ENCODE measurements around the gene DUSP11. TPM values are rescaled to one million over a fixed set of nuclear protein-coding genes. Genes with fewer than 3 reads are reported as not detected.

Gene DUSP11
- total RNA-seq = 30.2 and 30.9 TPM in 2 replicates

DNA sequence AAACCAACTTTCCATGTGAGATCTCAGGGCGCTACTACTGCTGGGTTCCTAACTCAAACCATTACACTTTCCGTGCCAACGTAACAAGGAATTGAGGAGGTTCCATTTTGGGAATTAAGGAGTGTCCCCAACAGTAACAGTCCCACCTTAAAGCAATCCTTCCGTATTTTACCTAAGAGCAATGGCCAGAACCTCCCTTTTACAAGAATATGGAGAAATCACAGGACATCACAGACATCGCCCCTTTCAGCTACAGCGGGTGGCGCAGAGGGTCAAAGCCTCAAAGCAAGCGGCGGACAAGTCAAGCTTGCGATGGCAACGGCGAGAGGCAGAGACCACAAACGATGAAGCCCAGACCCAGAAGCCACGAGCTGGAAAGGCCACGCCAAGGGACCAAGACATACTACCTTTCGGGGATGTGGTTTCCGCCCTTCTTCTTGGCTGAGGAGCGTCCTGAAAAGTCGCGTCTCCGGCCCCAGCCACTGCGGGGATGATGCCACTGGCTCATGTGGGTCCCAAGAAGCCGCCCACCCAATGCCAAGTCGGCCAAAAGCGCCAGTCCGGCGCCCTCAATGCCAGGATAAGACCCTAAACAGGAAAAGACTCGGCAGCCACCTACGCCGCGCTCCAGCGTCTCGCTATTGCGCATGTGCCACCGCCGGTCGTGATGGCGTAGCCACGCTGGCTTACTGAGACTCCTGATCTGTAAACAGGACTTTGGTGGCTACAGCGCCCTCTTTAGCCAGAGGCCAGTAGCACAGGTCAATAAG, at the start of gene DUSP11:
Gene DUSP11, minus strand, starts transcription at position 637 of the 770 bp plus-strand sequence. Its CDS starts 129 bp downstream, at position 508.

DNA sequence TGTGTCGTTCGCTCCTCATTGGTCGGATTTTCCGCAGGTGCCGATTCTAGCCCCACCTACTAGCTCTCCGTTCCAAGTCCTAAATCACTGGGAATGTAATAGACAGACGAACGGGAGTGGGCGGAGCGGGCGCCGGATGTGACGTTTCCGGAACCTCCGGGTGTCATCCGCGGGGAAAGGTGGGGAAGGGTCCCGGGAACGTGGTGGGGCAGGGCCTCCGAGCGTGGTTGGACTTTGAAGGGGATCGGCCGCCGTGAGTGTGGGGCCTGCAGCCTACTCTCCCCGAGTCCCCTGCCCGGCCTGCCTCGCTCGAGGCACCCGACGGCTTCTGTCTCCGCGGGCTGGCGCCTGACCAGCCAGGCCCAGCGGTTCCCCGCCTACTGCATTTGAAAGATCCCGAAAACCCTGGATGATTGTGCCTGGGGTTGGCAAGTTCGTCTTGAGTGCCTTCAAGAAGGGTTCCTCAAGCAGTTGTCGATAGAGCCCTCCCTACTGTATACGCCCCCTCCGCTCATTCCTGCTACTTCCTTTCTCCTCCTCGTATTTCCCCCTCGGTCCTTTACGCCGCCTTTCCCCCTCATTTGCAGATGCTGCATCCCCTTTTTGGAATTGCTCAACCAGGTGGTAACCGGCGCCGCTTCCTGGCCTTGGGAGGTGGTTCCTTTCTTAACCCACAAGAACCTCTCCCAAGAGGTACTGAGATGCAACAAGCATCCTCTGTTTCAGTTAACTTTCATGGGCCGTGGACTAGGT, 49.1 kb upstream of the DUSP11 start, which contains the start of gene STAMBP:
Gene STAMBP, plus strand, starts transcription at position 144 of the 753 bp plus-strand sequence. CDS start 1,896 bp downstream, outside the sequence.

DNA sequence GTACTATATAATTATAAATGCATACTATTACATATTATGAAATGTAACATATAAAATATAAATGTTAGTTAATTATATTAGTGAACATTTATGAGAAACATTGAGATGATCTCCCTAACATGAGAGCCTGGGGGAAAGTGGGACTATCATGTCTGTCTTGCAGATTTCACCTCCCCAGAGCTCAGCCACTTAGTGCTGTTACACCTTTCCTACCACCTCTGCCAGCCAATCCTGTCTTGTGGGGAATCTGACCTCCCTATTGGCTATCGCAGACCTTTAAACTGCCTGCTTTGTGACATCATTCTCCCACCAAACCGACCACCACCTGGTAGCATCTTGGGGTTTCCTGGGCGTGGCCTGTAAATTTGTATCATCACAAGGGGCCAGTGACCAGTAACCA, 4.0 kb upstream of the DUSP11 start, which contains the start of gene C2orf78:
Gene C2orf78, plus strand, starts transcription at position 301 of the 400 bp plus-strand sequence. CDS start 127 bp downstream, outside the sequence.

DNA sequence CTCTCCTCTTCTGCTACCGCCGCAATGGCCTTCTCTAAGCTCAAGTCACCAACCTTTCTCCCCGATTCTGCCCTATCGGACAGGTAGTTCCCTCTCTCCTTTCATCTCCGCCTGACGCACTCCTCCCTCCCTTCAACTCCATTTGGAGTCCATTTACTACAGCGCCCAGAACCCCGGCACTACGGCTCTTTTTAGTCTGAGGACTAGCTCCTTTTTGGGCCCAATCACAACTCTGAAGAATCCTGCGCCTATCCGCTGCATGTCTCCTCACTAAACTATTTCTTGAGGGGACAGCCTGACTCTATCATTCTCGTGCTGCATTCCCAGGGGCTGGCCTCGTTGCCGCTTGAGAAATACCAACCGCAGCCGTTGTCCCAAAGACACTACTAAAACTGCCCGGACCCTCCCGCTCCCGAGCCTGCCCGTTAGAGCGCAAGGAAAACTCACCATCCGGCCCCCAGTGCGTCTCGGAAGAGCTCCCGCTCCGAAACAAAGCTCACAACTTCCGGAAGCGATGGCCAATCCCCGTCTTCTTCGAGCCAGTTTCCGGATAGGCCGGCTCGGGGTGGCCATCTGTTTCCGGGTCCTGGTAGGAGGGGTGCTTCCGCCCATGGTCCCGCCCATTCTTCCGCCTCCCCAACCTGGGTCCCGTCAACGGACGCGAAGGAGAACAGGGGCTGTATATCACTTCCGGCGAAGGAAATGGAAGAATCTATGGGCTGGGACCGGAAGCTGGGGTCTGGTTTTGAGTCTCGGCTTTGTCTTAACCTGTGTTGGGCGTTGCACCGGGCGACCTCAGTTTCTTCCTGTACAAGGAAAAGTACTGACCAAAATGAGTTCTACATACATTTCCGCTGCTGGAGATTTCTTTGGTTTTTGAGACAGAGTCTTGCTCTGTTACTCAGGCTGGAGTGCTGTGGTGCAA, 42.8 kb downstream of the DUSP11 start, which contains the start of gene TPRKB:
Gene TPRKB, minus strand, starts transcription at position 491 of the 925 bp plus-strand sequence. CDS start 2,776 bp downstream, outside the sequence.

Other genes with a start within 250 kb of the DUSP11 start
- not detected in 2 replicates for gene NAT8, start 137.7 kb downstream of the DUSP11 start, total RNA-seq
- gene TPRKB, start 42.8 kb downstream of the DUSP11 start, total RNA-seq = 13.7 and 13.8 TPM in 2 replicates
- not detected in 2 replicates for gene C2orf78, start 4.1 kb upstream of the DUSP11 start, total RNA-seq
- gene STAMBP, start 48.9 kb upstream of the DUSP11 start, total RNA-seq = 18.8 and 25.3 TPM in 2 replicates
- gene ACTG2, start 112.9 kb upstream of the DUSP11 start, total RNA-seq = 0.44 and 1.3 TPM in 2 replicates
- 39.7 and 40.8 TPM in 2 replicates for gene DGUOK, start 146.8 kb upstream of the DUSP11 start, total RNA-seq
- gene TET3, start 204.8 kb upstream of the DUSP11 start, total RNA-seq = 3.4 TPM in 2 replicates